PC-3 (cell line): ENCODE data around the gene PRPF40A. TPM values are rescaled to one million over a fixed set of nuclear protein-coding genes. Genes with fewer than 3 reads are reported as not detected.

Experiments used
- ATAC-seq: fragments of 200-7000 bp; cut with Tn5 transposase; 2 replicates; pipeline ENCODE4 v1.9.1; 2020; ENCODE audit warnings: mild to moderate bottlenecking, moderate library complexity
- BruUV-seq: library from RNA; stranded (reverse); fragments of 400-500 nt; replicated peaks from 2 replicates; lab custom pipeline; 2021; lab: Mats Ljungman, UMichigan
- CTCF ChIA-PET: fragments of 300-600 bp; sonication (Branson Sonifier 250); formaldehyde crosslinking; loops from one replicate; lab custom pipeline; 2022; ENCODE audit warnings: antibody characterized with exemption; lab: Charles Lee
- POLR2A ChIA-PET: fragments of 300-600 bp; sonication (Branson Sonifier 250); formaldehyde crosslinking; loops from one replicate; lab custom pipeline; 2022; ENCODE audit warnings: antibody characterized with exemption; ENCODE audit not compliant: unreplicated experiment; lab: Charles Lee
- DNase-seq: peaks from one replicate; pipeline ENCODE4 v3.0.0-alpha.2; 2015
- H2AFZ ChIP-seq: fragments of 300-600 bp; sonication (generic); 2 replicates; pipeline ENCODE4 v1.6.0; 2016; ENCODE audit warnings: antibody characterized with exemption, low read length
- H3F3A ChIP-seq: fragments of 300-600 bp; sonication (generic); one replicate; pipeline ENCODE4 v1.6.0; 2017; ENCODE audit warnings: antibody characterized with exemption, low read length, control low read depth, mild to moderate bottlenecking; ENCODE audit not compliant: unreplicated experiment
- H3K27ac ChIP-seq: fragments of 300-600 bp; sonication (generic); 2 replicates; pipeline ENCODE4 v1.5.1; 2016; ENCODE audit warnings: mild to moderate bottlenecking, low read length
- H3K27me3 ChIP-seq: fragments of 300-600 bp; sonication (generic); 2 replicates; pipeline ENCODE4 v1.6.1; 2016; ENCODE audit warnings: low read length, mixed read lengths
- H3K36me3 ChIP-seq: fragments of 300-600 bp; sonication (generic); 2 replicates; pipeline ENCODE4 v1.6.1; 2016; ENCODE audit warnings: low read depth, mixed run types, low read length, mixed read lengths
- H3K4me1 ChIP-seq: fragments of 300-600 bp; sonication (generic); 2 replicates; pipeline ENCODE4 v1.5.1; 2016; ENCODE audit warnings: low read length; ENCODE audit not compliant: insufficient read depth
- H3K4me2 ChIP-seq: fragments of 300-600 bp; sonication (generic); 2 replicates; pipeline ENCODE4 v1.6.0; 2016; ENCODE audit warnings: low read length
- H3K4me3 ChIP-seq: fragments of 300-600 bp; sonication (generic); 2 replicates; pipeline ENCODE4 v1.5.1; 2016; ENCODE audit warnings: mild to moderate bottlenecking, low read length, mixed read lengths
- H3K79me2 ChIP-seq: fragments of 300-600 bp; sonication (generic); 2 replicates; pipeline ENCODE4 v1.6.1; 2017; ENCODE audit warnings: low read length, mixed read lengths
- H3K9ac ChIP-seq: fragments of 300-600 bp; sonication (generic); 2 replicates; pipeline ENCODE4 v1.6.0; 2016; ENCODE audit warnings: mild to moderate bottlenecking, low read length
- H3K9me2 ChIP-seq: fragments of 300-600 bp; sonication (generic); replicated peaks from 2 replicates; pipeline ENCODE4 v1.6.1; 2016; ENCODE audit warnings: mixed run types, low read length, mixed read lengths
- H3K9me3 ChIP-seq: fragments of 300-600 bp; sonication (generic); 2 replicates; pipeline ENCODE4 v1.6.1; 2016; ENCODE audit warnings: low read length, mixed read lengths
- H4K20me1 ChIP-seq: fragments of 300-600 bp; sonication (generic); 2 replicates; pipeline ENCODE4 v1.6.1; 2016; ENCODE audit warnings: low read length, mixed read lengths
- CTCF ChIP-seq: fragments of 300-600 bp; sonication (generic); conservative IDR thresholded peaks from 2 replicates; pipeline ENCODE4 v1.5.1; 2017; ENCODE audit warnings: antibody characterized with exemption, low read depth, mild to moderate bottlenecking, low read length
- EZH2 ChIP-seq: fragments of 300-600 bp; sonication (generic); IDR thresholded peaks from one replicate; pipeline ENCODE4 v1.6.1; 2017; ENCODE audit warnings: antibody characterized with exemption, mild to moderate bottlenecking, low read length; ENCODE audit not compliant: unreplicated experiment
- EZH2phosphoT487 ChIP-seq: fragments of 300-600 bp; sonication (generic); IDR thresholded peaks from 2 replicates; pipeline ENCODE4 v1.6.1; 2018; ENCODE audit warnings: mild to moderate bottlenecking, antibody characterized with exemption, low read length, borderline replicate concordance
- intact Hi-C: fragments of 100-400 bp; cut with micrococcal nuclease; formaldehyde crosslinking; loops from 2 replicates; pipeline ENCODE4 v1.9.0; 2023
- total RNA-seq: library from RNA; depleted of rRNA; stranded (reverse); fragments of >200 nt; gene quantifications from 2 replicates; pipeline ENCODE4 v1.2.3, GENCODE V29; 2014; rRNA removed

Gene PRPF40A
- total RNA-seq, 1 experiment from 2014 or later = 140 TPM

GRCh38 chr2:152603166-152603565, 114.1 kb downstream of the PRPF40A start:
- H3K9me2 ChIP-seq = no peaks in the 10 kb centered on the region
- H3K4me2 ChIP-seq = no peak overlapping the region
- H3K4me1 ChIP-seq = no peaks in the 10 kb centered on the region
- no peaks in the 10 kb centered on the region for H3F3A ChIP-seq
- H3K27ac ChIP-seq = no peak overlapping the region
- intact Hi-C loops = no loop called here
- no peaks in the 10 kb centered on the region for H3K9me3 ChIP-seq
- ChIA-PET CTCF (interaction anchor here (0.5 kb wide), 1 partner anchor 34 kb away, joined by 3 read pairs; no protein-coding TSS in a partner anchor), POLR2A (no interaction called here)
- no peak for DNase-seq
- no peaks in the 10 kb centered on the region for H3K27me3 ChIP-seq
- H2AFZ ChIP-seq = no peak overlapping the region
- H3K79me2 ChIP-seq = no peaks in the 10 kb centered on the region
- H3K9ac ChIP-seq = no peak overlapping the region
- no peaks in the 10 kb centered on the region for H3K36me3 ChIP-seq
- H4K20me1 ChIP-seq = no peaks in the 10 kb centered on the region
- no peak for ATAC-seq
- no peak overlapping the region for H3K4me3 ChIP-seq
- no TSS peak for BruUV-seq
- TF ChIP-seq EZH2 = no peak
- no peak for TF ChIP-seq EZH2phosphoT487
- TF ChIP-seq CTCF = no peak

- TF ChIP-seq CTCF (no peak), EZH2phosphoT487 (no peak), EZH2 (no peak)
- intact Hi-C loops = no loop called here
- no peaks in the 10 kb centered on the region for H3K4me1 ChIP-seq
- H3K9me2 ChIP-seq = no peaks in the 10 kb centered on the region
- no peaks in the 10 kb centered on the region for H3K36me3 ChIP-seq
- DNase-seq = no peak
- no peak overlapping the region for H3K4me2 ChIP-seq
- no TSS peak for BruUV-seq
- H3K27me3 ChIP-seq = no peaks in the 10 kb centered on the region
- ChIA-PET POLR2A (no interaction called here), CTCF (interaction anchor here (0.5 kb wide), 1 partner anchor 34 kb away, joined by 3 read pairs; no protein-coding TSS in a partner anchor)
- H3K4me3 ChIP-seq = no peak overlapping the region
- no peak overlapping the region for H2AFZ ChIP-seq
- no peak overlapping the region for H3K9ac ChIP-seq
- H3F3A ChIP-seq = no peaks in the 10 kb centered on the region
- no peaks in the 10 kb centered on the region for H4K20me1 ChIP-seq
- H3K27ac ChIP-seq = no peak overlapping the region
- no peak for ATAC-seq
- no peaks in the 10 kb centered on the region for H3K9me3 ChIP-seq
- H3K79me2 ChIP-seq = no peaks in the 10 kb centered on the region
Measured at GRCh38 chr2:152602750-152603149, 114.5 kb downstream of the PRPF40A start.

Other genes with a start within 250 kb of the PRPF40A start
- 19.0 and 21.4 TPM in 2 replicates for gene ARL6IP6, start 1.2 kb upstream of the PRPF40A start, total RNA-seq